ENCODE data around the gene JUP.

The JUP gene

GRCh38 chr17:41734949-41735313 lies 51.6 kb downstream of the JUP start:
- Histone ChIP-seq H3K9me3 (ENCODE audit: control insufficient read depth, insufficient read depth, low read length) (no peaks in the 10 kb centered on the region), H3K4me1 (ENCODE audit: control insufficient read depth, insufficient read depth, low read length) (peaks cover 5% of the 10 kb centered on the region), H3K27me3 (ENCODE audit: control insufficient read depth, insufficient read depth, low read length) (peaks cover 19% of the 10 kb centered on the region), H3K36me3 (ENCODE audit: control insufficient read depth, insufficient read depth, low read length) (no peaks in the 10 kb centered on the region), H3K27ac (ENCODE audit: low read length) (no peak overlapping the region), H3K4me3 (ENCODE audit: low read length) (peak overlapping the region; percentile 41; the same call in 1 of the 2 replicates)
- WGBS (ENCODE audit: insufficient coverage, insufficient read length) = no CpG with 5 or more reads among the region's 23 CpGs
- no peak for DNase-seq (ENCODE audit: low read depth, low spot score)

DNA sequence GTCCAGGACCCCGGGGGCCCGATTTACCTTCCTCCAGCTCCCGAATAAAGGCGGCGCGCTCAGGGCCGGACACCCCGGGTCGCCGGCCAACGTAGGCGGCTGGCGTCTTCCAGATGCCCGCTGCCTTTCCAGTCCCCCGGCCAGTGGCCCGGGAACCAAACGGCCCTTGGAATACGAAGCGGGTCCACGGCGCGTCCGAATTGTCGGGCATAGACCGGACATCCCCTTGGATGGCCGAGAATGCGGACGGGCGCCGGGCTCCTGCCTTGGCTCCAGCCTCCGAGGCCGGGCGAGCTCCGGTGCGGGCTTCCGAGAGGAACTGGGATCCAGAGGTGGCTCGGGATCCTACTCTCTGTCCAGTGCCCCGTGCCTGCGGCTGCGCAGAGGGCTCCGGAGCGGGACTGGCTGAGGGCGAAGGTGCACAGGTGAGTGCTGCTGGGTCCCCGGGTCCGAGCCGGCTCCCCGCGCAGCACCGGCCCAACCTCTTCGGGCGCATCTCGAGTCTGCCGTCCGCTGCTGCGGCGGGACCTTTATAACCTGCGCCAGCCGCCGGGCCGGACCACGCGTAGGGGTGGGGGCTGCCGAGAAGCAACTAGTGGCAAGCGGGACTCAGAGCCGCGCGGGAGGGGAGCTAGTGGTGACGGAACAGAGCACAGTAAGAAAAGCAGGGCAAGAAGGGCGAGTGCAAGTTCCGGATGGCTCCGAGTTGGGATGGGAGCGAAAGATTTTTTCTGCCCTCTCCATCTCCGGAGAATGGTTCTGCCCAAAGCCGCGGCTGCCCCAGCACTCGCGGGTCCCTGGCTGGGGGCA lies 52.2 kb downstream of the JUP start, which contains the start of gene HAP1:
HAP1 (minus strand) TSS at position 505 of the 810 bp plus-strand sequence; CDS start at position 496, 9 bp downstream.
- DNase-seq (ENCODE audit: low read depth, low spot score) = no peak
- WGBS (ENCODE audit: insufficient coverage, insufficient read length) = no CpG with 5 or more reads among the region's 77 CpGs
- peak within 1 kb of the TSS; percentile 41; the same call in 1 of the 2 replicates for H3K4me3 ChIP-seq (ENCODE audit: low read length)
- H3K36me3 ChIP-seq (ENCODE audit: control insufficient read depth, insufficient read depth, low read length) = no peaks in the 10 kb centered on the region
- no peak within 1 kb of the TSS for H3K27ac ChIP-seq (ENCODE audit: low read length)
- H3K9me3 ChIP-seq (ENCODE audit: control insufficient read depth, insufficient read depth, low read length) = no peaks in the 10 kb centered on the region
- H3K27me3 ChIP-seq (ENCODE audit: control insufficient read depth, insufficient read depth, low read length) = peaks cover 19% of the 10 kb centered on the region
- H3K4me1 ChIP-seq (ENCODE audit: control insufficient read depth, insufficient read depth, low read length) = peaks cover 5% of the 10 kb centered on the region

DNA sequence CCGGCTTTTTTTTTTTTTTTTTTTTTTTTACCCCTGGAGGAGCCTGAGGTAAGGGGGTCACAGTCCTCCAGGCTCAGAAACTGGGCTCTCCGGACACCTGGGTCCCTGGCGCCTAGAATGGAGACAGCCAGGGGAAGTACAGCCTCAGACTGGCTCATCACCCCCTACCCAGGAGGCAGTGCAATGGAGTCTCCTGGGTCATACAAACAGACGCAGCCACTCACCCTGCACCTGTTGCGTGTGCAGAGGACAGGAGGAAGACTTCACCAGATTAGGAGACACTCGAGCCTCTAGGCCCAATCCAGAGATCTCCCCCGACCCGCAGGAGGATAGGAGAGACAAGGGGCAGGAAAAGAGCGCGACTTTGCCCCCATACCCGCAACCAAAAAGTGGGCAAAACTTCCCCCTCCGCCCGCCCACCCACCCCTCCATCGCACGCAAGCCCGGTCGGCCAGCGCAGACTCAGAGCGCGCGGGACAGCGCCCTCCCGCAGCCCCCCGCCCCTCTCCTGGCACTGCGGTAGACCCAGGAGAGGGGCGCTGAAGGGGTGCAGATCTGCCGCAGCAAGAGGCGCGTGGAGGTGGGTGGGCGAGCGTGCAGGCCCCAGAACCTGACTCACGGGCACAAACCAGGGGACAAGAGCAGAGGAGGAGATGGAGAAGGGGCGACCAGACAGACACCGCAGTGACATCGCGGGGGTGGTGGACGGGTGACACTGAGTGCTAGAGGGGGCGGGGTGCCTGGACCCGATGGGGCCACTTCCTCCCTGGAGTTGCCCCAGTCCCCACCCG lies 53.0 kb downstream of the JUP start:
- no peak for DNase-seq (ENCODE audit: low read depth, low spot score)
- H3K27ac ChIP-seq (ENCODE audit: low read length) = no peak overlapping the region
- H3K4me1 ChIP-seq (ENCODE audit: control insufficient read depth, insufficient read depth, low read length) = peaks cover 5% of the 10 kb centered on the region
- WGBS (ENCODE audit: insufficient coverage, insufficient read length) = no CpG with 5 or more reads among the region's 40 CpGs
- no peaks in the 10 kb centered on the region for H3K9me3 ChIP-seq (ENCODE audit: control insufficient read depth, insufficient read depth, low read length)
- H3K36me3 ChIP-seq (ENCODE audit: control insufficient read depth, insufficient read depth, low read length) = no peaks in the 10 kb centered on the region
- H3K4me3 ChIP-seq (ENCODE audit: low read length) = peak overlapping the region; percentile 41; the same call in 1 of the 2 replicates
- peaks cover 19% of the 10 kb centered on the region for H3K27me3 ChIP-seq (ENCODE audit: control insufficient read depth, insufficient read depth, low read length)

- no peaks in the 10 kb centered on the region for H3K36me3 ChIP-seq (ENCODE audit: control insufficient read depth, insufficient read depth, low read length)
- no peak overlapping the region for H3K27ac ChIP-seq (ENCODE audit: low read length)
- H3K9me3 ChIP-seq (ENCODE audit: control insufficient read depth, insufficient read depth, low read length) = no peaks in the 10 kb centered on the region
- H3K4me3 ChIP-seq (ENCODE audit: low read length) = no peak overlapping the region
- H3K27me3 ChIP-seq (ENCODE audit: control insufficient read depth, insufficient read depth, low read length) = peaks cover 19% of the 10 kb centered on the region
- no CpG with 5 or more reads among the region's 3 CpGs for WGBS (ENCODE audit: insufficient coverage, insufficient read length)
- DNase-seq (ENCODE audit: low read depth, low spot score) = no peak
- H3K4me1 ChIP-seq (ENCODE audit: control insufficient read depth, insufficient read depth, low read length) = 0 out of 2 replicates have a peak, but pooled peaks cover 2% of the 10 kb centered on the region
Measured at GRCh38 chr17:41731836-41732235, 54.7 kb downstream of the JUP start.

DNA sequence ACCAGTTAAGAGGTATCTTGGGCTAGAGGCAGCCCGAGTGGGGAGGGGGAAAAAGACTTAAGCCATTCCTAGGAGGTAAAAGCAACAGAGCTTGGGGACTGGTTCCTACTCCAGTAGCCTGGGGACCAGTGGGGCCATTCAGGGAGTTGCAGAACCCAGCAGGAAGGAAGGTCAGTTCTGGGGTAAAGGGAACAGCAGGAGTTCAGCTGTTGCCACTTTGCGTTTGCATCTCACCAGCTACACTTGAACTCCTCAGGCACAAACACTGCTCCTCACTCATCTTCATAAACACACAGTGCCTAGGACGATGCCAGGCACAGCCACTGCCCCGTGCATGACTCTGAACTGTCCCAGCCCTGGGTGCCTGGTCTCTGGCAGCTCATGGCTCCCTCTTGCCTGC lies 56.0 kb downstream of the JUP start:
- Histone ChIP-seq H3K4me1 (ENCODE audit: control insufficient read depth, insufficient read depth, low read length) (0 out of 2 replicates have a peak, but pooled peaks cover 2% of the 10 kb centered on the region), H3K27ac (ENCODE audit: low read length) (no peak overlapping the region), H3K4me3 (ENCODE audit: low read length) (no peak overlapping the region), H3K9me3 (ENCODE audit: control insufficient read depth, insufficient read depth, low read length) (no peaks in the 10 kb centered on the region), H3K36me3 (ENCODE audit: control insufficient read depth, insufficient read depth, low read length) (no peaks in the 10 kb centered on the region), H3K27me3 (ENCODE audit: control insufficient read depth, insufficient read depth, low read length) (peaks cover 14% of the 10 kb centered on the region)
- WGBS (ENCODE audit: insufficient coverage, insufficient read length) = no CpG with 5 or more reads among the region's 4 CpGs
- no peak for DNase-seq (ENCODE audit: low read depth, low spot score)

DNA sequence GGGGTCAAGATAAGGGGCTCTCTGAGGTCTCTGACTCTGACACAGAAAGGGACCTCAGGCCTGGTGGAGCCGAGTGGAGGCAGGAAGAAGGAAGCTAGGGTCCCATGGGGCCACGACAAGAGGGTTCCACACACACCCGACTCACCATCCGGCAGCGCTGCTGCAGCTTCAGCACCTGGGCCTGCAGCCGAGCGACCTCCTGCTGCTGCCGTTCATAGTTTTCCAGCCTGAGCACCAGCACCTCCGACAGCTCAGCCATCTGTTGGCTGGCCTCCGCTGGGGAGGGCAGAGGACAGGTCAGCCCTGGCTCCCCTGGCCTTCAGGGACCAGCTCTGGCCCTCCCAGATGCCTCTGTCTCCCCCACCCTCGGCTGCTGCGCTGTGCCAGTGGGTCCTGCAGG lies 58.5 kb downstream of the JUP start:
- Histone ChIP-seq H3K36me3 (ENCODE audit: control insufficient read depth, insufficient read depth, low read length) (no peaks in the 10 kb centered on the region), H3K9me3 (ENCODE audit: control insufficient read depth, insufficient read depth, low read length) (no peaks in the 10 kb centered on the region), H3K27ac (ENCODE audit: low read length) (no peak overlapping the region), H3K4me1 (ENCODE audit: control insufficient read depth, insufficient read depth, low read length) (0 out of 2 replicates have a peak, but pooled peaks cover 2% of the 10 kb centered on the region), H3K4me3 (ENCODE audit: low read length) (no peak overlapping the region), H3K27me3 (ENCODE audit: control insufficient read depth, insufficient read depth, low read length) (peaks cover 7% of the 10 kb centered on the region; the same call in 1 of the 2 replicates)
- DNase-seq (ENCODE audit: low read depth, low spot score) = no peak
- WGBS (ENCODE audit: insufficient coverage, insufficient read length) = no CpG with 5 or more reads among the region's 12 CpGs

DNA sequence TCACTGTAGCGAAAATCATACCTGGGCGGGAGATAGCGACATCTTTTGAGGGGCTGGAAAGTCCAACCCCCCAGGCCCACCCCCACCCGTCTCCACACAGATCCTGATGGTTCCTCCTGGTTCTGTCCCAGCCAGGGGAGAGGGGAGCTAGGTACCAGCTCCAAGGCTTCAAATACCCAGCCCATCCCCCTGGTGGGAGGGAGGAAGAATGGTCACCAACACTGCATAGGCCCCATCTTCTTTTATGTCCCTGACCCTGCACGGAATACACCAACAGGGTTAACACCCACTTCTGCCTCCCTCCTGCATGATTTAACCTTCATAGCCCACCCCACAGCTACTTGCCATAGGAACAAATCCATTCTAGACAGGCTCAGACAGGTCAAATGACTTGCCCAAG lies 61.4 kb downstream of the JUP start:
- no peak for DNase-seq (ENCODE audit: low read depth, low spot score)
- no CpG with 5 or more reads among the region's 5 CpGs for WGBS (ENCODE audit: insufficient coverage, insufficient read length)
- no peaks in the 10 kb centered on the region for H3K27me3 ChIP-seq (ENCODE audit: control insufficient read depth, insufficient read depth, low read length)
- no peaks in the 10 kb centered on the region for H3K9me3 ChIP-seq (ENCODE audit: control insufficient read depth, insufficient read depth, low read length)
- no peak overlapping the region for H3K4me3 ChIP-seq (ENCODE audit: low read length)
- H3K27ac ChIP-seq (ENCODE audit: low read length) = no peak overlapping the region
- H3K36me3 ChIP-seq (ENCODE audit: control insufficient read depth, insufficient read depth, low read length) = no peaks in the 10 kb centered on the region
- 0 out of 2 replicates have a peak, but pooled peaks cover 2% of the 10 kb centered on the region for H3K4me1 ChIP-seq (ENCODE audit: control insufficient read depth, insufficient read depth, low read length)

DNA sequence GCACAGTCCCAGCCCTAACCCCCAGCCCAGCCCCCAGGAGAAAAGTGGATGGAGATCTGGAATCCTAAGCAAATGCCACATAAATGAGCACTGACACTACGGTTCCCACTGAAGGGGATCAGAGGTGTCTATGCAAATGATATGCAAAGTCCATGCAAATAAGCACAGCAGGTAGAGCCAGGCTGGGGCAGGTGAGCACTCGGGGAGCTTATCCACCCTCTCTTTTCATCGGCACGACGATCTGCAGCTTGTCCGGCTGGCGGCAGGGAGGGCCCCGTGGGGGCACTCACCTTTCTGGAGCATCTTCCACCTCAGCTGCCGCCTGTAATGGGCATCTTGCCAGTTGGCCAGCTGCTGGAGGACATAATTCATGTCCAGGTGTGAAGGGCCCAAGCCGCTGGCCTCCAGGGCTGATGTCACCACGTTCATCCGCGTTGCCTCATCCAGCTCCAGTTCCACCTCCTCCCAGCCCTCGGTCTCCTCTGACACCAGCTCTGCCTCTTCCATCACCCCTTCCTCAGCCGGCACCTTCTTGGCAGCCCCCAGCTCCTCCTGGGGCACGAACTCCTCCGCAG lies 61.9 kb downstream of the JUP start:
- no peak overlapping the region for H3K4me3 ChIP-seq (ENCODE audit: low read length)
- no peaks in the 10 kb centered on the region for H3K27me3 ChIP-seq (ENCODE audit: control insufficient read depth, insufficient read depth, low read length)
- H3K9me3 ChIP-seq (ENCODE audit: control insufficient read depth, insufficient read depth, low read length) = no peaks in the 10 kb centered on the region
- DNase-seq (ENCODE audit: low read depth, low spot score) = no peak
- H3K36me3 ChIP-seq (ENCODE audit: control insufficient read depth, insufficient read depth, low read length) = no peaks in the 10 kb centered on the region
- 0 out of 2 replicates have a peak, but pooled peaks cover 2% of the 10 kb centered on the region for H3K4me1 ChIP-seq (ENCODE audit: control insufficient read depth, insufficient read depth, low read length)
- WGBS (ENCODE audit: insufficient coverage, insufficient read length) = no CpG with 5 or more reads among the region's 17 CpGs
- no peak overlapping the region for H3K27ac ChIP-seq (ENCODE audit: low read length)

- no peaks in the 10 kb centered on the region for H3K27me3 ChIP-seq (ENCODE audit: control insufficient read depth, insufficient read depth, low read length)
- WGBS (ENCODE audit: insufficient coverage, insufficient read length) = no CpG with 5 or more reads among the region's 12 CpGs
- no peak overlapping the region for H3K27ac ChIP-seq (ENCODE audit: low read length)
- H3K36me3 ChIP-seq (ENCODE audit: control insufficient read depth, insufficient read depth, low read length) = no peaks in the 10 kb centered on the region
- no peak overlapping the region for H3K4me3 ChIP-seq (ENCODE audit: low read length)
- H3K9me3 ChIP-seq (ENCODE audit: control insufficient read depth, insufficient read depth, low read length) = no peaks in the 10 kb centered on the region
- DNase-seq (ENCODE audit: low read depth, low spot score) = no peak
- 0 out of 2 replicates have a peak, but pooled peaks cover 2% of the 10 kb centered on the region for H3K4me1 ChIP-seq (ENCODE audit: control insufficient read depth, insufficient read depth, low read length)
Measured at GRCh38 chr17:41723801-41724475, 62.6 kb downstream of the JUP start.

DNA sequence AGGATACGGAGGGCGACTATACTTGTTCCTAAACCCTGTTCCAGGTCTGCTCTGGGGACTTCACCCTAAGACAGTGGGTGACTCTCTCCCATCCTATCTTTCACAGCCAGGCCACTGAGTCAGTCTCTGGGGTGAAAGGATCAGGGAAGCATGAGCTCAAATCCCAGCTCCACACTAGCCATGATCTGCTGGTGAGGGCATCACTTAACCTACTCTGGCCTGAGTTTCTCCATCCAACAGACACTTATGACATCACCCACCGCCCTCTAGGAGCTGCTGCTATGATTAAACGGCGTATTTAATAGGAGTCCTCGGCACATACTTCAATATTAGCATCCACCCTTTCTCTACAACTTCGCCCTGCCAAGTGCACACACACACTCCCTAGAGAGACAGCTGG lies 64.3 kb downstream of the JUP start:
- no CpG with 5 or more reads among the region's 7 CpGs for WGBS (ENCODE audit: insufficient coverage, insufficient read length)
- Histone ChIP-seq H3K4me3 (ENCODE audit: low read length) (no peak overlapping the region), H3K36me3 (ENCODE audit: control insufficient read depth, insufficient read depth, low read length) (no peaks in the 10 kb centered on the region), H3K9me3 (ENCODE audit: control insufficient read depth, insufficient read depth, low read length) (no peaks in the 10 kb centered on the region), H3K27ac (ENCODE audit: low read length) (no peak overlapping the region), H3K4me1 (ENCODE audit: control insufficient read depth, insufficient read depth, low read length) (0 out of 2 replicates have a peak, but pooled peaks cover 2% of the 10 kb centered on the region), H3K27me3 (ENCODE audit: control insufficient read depth, insufficient read depth, low read length) (no peaks in the 10 kb centered on the region)
- no peak for DNase-seq (ENCODE audit: low read depth, low spot score)
